GM21390 (cell line): Measurements from ENCODE around the gene SIAH3.
"Not testable (repeated sequence)": the region's sequence is repeated elsewhere in the genome, so short reads cannot be mapped to it uniquely, and the experiment has no call there.

Experiments
- ATAC-seq: cut with Tn5 transposase; IDR thresholded peaks from one replicate; pipeline ENCODE4 v1.9.1; 2021; ENCODE audit not compliant: unreplicated experiment

The SIAH3 gene, protein sequence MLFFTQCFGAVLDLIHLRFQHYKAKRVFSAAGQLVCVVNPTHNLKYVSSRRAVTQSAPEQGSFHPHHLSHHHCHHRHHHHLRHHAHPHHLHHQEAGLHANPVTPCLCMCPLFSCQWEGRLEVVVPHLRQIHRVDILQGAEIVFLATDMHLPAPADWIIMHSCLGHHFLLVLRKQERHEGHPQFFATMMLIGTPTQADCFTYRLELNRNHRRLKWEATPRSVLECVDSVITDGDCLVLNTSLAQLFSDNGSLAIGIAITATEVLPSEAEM

DNA sequence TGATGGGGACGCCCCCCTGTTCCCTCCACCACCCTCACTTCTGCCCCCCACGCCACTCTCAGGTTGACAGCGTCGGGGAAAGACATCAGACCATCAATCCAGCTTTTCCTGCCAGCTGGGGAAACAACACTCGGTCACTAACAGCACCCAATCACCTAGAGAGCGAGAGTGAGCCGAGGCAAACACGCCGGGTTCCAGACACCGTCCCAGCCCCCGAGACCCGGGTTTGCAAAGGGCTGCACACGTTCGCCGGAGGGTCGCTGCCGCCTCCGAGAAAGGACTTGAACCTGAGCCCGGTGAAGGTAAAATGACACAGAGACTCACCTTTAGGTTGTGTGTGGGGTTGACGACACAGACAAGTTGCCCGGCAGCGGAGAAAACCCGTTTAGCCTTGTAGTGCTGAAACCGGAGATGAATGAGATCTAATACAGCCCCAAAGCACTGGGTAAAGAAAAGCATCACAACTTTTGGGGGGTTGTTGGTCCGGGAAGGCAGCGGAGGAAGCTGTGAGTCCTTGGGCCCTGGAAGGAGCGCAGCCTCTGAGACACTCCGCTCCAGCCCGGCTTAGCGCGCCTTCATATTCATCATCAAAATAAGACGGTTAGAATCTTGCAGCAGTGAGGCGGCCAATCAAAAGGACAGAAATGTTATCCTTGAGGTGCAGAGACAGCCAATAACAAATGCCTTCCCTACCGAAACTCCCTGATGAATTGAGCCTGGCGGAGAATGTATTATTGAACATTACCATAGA is at the start of gene SIAH3:
SIAH3 (minus strand) TSS at position 583 of the 751 bp plus-strand sequence; CDS start at position 459, 124 bp downstream.
- no peak for ATAC-seq

DNA sequence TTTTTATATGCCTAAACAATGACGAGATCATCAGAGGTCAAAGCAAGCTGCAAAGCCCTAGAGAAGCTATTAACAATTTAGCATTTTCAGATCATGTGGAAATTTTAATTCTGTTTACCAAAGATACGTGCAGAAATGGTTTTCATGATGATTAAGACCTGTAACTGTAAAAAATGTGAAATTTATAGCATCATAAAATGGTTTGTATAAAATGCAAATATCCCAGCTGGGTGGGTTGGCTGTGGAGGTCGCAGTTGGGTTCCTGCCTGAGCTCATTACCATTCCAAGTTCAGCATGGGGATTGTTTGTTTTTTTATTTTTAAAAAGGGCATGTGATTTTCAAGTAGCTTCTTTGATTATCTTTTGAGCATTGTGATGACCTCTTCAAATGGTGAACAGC is 47.9 kb upstream of the SIAH3 start:
- no peak for ATAC-seq

DNA sequence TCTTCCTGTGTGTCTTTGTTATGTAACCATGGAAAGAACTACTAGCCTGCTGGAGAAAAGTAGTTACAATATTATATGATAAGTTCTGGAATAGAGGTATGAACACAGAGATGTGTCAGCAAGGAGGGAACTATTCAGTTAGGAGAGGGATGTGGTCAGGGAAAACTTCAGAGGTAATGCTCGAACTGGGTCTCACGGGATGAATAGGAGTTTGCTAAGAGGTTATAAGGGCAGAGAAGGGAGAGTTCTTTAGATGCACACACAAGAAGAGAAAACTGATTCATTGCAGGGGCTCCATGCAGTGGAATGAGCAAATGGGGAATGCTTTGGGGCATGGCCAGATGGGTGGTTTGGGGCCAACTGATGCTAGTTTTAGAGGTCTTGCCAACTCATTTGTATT is 46.0 kb upstream of the SIAH3 start:
- no peak for ATAC-seq

DNA sequence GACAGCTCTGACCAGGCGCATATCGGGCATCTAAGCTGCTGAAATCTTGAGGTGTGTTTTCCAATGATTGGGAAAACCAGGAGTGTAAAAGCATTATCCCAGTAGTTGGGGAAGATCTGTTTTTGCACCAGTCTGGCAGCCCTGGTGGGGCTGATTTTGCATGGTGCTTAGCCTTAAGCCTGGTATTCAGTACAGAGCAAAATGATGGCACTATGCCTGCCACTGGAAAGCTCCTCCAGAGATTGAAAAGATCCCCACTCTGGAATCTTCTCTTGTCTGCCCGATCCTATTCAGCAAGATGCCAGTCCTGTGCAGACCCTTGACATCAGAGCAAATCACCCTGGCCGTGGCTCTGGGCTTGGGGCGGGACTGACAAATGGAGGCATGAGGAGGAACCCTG is 44.7 kb upstream of the SIAH3 start:
- no peak for ATAC-seq

DNA sequence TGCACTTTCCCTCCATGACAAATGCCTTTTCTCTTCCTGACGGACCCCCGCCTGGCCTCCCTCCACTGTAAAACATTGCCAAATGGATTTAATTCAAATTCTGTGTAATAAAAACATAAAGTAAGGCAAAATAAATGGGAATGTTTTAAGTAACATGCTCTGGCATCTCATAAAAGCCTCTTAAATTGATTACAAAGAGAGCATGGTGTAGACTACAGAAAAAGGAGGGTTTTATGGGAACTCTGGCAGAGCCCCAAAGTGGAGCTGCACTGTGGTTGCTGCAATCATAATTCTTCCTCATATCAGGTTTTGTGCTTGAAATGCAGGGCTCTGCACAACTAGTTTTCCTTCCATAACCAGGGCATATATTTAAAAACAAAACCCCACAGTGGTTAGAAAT is 44.3 kb upstream of the SIAH3 start:
- ATAC-seq, result no peak

DNA sequence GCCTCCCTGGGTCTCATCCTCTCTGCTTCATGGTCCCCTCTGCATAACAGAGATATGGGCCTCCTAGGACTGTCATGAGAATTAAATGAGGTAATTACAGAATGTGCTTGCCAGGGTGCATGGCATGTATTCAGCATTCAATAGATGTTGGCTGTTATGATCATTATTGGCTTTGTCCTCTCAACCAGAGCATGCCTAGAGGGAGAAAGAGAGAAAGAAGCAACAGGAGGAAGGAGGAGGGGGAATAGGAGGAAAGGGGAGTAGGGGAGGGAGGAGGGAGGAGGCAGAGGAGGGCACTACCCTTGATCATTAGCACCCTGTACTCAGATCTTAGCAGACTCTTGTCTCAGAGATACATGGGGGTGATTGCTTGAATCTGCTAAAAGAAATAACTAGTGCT is 41.0 kb upstream of the SIAH3 start:
- ATAC-seq, result no peak

DNA sequence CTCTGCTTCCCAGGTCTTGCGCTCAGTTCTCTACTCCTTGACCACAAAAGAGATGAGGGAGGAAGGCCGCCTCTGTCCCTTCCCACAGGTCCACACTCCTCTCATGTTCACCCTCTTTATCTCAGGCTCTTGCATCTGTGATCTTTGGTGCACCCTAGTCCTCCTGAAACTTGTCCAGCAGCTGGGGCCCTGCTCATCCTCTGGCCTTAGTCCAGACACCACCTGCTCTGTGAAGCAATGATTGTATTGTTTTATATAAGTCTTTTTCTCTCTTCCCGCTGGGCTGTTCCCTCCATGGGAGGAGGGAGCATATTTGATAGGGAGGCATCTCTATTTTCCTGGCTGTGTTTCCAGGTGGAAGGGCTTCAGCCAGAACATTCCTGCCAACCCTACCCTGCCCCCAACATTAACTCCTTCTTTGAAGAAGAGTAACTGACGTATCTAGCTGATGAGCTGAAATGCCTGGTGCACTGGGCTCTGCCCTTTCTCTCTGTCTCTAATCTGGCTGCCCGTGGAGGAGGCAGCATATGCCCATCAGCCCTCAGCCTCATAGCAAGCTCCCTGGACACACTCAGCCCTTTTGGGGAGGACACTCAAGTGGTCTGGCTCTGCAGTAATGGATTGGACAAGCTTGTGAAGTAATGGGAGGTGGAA is 38.2 kb upstream of the SIAH3 start:
- ATAC-seq, result no peak

DNA sequence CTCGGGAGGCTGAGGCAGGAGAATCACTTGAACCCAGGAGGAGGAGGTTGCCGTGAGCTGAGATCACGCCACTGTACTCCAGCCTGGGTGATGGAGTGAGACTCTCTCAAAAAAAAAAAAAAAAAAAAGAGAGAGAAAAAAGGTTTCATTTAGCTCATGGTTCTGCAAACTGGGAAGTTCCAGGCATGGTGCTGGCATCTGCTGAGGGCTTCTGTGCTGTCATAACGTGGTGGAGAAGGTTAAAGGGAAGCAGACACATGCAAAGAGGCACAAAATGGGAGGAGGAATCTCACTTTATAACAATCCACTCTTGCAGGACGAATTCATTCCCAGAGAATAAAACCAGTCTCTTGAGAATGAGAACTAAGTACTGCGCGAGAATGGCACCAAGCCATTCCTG is 34.9 kb upstream of the SIAH3 start:
- ATAC-seq, result no peak

DNA sequence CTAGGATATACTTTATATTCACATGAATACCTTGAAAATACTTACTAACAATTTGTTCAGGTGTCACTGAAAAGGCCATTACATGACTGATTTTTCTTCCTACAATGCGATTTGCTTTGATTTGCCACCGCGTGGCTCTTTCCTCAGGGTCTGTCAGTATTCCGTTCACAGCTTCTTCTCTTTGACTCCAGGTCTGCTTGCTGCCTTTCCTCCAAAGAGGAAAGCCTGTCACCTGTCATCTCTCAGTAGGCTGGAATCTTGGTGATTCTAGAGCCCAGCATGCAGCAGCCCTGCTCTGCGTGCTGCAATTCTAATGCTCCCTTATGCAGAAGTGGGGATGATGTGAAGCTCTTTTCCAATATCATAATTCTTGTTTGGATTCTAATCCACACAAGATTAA is 33.6 kb upstream of the SIAH3 start:
- no peak for ATAC-seq

DNA sequence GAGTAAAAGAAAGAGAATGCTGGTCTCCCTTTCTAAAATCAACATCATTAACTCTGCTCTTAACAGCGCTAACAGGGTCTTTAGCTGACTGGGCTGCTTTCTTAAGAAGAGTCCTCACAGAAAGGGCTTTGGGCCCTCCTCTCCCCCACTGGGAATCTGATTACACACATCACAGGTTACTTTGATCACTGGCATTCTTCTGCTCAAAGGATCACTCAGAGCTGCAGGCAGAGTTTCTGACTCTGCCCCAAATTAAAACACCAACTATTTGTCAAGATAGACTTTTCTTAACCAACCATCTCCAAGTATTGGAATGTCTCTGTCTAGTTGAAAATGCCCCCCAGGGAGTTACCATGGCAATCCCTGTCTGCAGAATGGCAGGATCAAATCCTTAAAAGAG is 31.1 kb upstream of the SIAH3 start:
- no peak for ATAC-seq

DNA sequence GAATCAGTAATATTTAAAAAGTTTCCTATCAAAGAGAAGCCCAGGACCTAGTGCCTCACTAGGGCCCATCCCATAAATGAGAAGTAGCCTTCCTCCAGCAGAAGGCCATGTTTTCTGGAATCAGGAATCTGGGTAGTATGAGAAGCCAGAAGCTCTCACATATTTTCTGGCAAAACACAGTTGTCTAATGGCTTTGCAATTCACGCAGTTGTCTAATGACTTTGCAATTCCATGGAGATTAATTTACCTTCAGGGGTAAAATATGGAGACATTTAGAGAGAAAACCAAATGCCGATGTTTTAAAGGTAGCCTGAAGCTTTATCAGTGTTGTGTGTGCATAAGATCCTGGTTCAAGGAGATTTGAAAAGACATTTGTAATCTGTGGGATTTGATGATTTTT is 29.8 kb upstream of the SIAH3 start:
- no peak for ATAC-seq

DNA sequence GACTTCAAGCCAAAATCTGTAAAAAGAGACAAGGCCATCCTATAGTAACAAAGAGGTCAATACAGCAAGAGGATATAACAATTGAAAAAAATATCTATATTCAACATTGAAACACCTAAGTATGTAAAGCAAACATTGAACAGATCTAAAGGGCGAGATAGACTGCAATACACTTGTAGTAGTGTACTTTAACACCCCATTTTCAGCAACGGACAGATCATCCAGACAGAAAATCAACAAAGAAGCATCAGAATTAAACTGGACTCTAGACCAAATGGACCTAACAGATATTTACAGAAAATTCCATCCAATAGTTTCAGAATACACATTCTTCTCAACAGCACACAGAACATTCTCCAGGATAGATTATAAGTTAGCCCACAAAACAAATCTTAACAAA is 28.7 kb upstream of the SIAH3 start:
- no peak for ATAC-seq

DNA sequence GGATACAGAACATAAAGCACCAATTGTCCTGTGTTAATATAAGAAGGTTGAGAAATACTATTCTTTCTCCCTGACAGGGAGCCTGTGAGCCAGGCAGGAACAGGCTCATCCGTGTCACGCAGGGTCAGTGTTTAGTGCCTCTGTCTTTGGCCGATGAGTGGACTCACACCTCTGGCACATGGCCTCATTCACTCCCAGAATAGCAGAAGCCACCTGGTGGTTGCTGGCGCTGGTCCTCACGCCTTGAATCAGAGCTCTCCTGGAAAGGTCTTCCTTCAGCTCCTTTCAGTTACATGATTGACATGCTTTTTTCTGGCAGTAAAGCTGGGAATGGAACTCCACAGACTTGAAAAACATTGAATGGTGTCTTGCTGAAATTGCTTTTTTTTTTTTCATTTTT is 28.1 kb upstream of the SIAH3 start:
- ATAC-seq, result no peak

DNA sequence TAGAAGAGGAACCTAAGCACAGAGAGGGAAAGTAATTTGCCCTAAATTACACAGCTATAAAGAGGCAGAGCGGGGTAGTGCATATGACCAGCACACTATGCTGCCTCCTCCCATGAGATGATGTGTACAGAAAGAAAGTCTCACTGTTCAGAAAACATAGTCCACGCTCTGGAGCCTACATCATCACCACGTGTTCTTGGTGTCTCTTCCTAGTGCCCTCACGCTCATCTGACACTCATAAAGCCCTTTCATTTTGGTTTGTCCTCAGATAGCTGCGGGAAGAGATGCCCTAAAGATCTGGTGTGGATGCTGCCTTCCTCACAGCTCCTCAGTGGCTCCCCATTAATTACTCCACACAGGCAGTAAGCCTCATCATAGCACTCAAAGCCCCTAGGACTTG is 27.4 kb upstream of the SIAH3 start:
- no peak for ATAC-seq

DNA sequence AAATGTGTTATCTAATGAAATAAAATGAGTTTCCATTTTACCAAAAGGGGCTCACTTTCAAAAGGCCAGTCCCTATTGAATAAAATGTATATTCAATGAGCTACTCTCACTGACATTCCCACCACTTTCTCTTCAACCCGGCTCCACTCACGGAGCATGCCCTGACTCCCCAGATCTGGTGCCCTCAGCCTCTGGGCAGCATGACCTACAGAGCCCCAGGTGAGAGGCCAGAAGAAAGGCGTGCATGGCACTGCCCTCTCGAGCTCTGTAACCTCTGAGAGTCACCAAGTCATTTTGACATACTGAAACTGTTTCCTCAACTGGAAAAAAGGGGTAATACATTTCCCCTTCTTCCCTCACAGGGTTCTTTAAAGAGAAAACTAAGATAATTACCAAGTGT is 25.2 kb upstream of the SIAH3 start:
- ATAC-seq, result no peak

DNA sequence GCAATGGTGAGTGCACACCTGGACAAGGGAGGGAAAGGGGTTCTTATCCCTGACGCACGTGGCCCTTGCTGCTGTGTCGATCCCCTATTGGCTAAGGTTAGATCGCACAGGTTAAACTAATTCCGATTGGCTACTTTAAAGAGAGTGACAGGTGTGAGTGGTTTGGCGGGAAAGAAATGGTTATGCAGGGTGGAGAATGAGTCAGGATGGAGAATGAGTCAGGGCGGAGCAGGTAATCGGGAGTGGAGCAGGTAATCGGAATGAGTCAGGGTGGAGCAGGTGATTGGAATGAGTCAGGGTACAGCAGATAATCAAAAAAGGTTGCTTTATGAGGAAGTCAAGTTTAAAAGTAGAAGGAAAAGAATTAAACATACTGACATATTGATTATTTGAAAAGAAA is 24.4 kb upstream of the SIAH3 start:
- ATAC-seq, result no peak

DNA sequence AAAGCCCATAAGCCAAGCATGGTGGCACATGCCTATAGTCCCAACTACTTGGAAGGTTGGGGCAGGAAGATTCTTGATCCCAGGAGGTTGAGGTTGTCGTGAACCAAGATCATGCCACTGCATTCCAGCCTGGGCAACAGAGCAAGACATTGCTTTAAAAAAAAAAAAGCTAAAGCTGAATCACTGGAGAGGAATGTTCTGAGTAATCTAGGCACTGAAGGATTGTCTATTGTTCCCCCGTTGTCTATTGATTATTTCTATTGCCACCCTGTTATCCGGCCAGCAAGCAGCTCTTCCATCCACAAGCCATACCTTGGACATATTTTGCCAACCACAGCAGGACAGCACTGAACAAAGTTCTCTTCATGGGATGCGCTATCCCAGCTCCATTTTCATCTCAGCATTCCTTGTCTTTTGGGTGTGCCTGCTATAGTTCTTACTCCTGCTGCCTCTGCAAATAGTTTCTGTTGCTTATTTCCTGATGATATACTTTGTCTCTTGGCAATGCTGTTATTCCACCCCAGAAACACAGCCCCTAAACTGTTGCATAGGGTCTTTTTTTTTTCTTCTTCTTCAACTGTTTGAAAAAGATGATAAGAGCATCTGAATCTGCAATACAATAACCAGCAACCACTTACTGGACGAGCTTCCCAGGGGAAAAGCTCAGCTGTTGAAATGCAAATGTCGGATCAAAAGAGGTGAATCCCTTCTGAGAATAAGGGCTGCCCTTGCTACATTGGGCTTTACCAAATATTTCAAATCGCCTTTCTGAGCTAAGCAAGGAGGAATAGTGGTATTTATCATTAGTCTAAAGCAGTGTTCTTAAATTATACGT is 22.2 kb upstream of the SIAH3 start:
- ATAC-seq, result no peak

DNA sequence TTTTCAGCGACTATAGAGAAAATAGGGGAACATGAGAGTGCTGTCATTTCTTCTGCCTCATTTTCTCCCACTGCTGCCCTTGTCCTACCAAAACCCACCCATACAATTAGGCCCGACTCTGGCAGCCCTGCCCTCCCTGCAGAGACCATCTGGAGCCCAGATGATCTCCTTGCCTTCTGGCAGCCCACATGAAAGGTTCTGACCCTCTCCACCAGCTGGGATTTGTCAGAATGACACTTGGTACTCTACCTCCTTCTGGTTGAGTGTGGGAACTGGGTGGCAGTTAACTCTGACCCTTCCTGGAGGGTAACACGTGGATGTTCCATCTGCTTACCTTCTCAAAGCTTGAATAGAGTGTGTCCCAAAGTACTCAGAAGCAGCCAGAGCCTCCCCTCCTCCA is 21.0 kb upstream of the SIAH3 start:
- no peak for ATAC-seq

DNA sequence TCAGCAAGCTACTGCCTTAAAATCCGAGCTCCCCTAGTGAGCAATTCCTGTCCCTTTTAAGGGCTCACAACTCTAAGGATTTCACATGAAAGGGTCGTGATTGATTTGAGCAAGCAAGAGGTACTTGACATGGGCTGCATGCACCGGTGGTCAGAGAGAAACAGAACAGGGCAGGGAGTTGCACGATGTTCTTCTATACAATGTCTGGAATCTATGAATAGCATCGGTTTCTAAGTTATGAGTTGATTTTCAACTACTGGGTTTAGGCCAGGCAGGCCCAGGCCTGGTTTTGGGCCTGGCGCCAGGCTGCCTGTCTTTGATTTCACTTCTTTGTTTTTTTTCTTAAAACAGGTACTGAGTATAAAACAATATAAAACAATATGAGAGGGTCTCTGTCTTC is 19.6 kb upstream of the SIAH3 start:
- ATAC-seq, result not testable (repeated sequence)

DNA sequence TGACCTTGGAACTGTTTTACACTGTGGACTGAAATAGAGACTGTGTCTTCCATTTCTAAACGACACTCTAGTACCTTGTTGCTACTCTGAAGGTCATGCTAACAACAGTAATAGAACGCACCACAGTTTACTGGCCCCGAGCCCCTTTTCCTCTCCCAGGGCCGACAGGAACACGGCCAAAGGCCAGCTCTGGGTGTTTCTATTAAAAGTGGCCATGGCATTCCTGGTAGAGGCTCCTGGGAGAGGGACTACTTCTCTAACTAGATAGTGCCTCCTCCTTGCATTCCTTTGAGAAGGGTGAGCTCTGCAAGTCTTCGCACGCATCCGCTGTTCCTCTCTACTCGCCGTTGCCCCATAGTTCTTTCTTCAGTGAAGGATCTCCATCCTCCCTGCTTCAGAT is 18.7 kb upstream of the SIAH3 start:
- ATAC-seq, result no peak

DNA sequence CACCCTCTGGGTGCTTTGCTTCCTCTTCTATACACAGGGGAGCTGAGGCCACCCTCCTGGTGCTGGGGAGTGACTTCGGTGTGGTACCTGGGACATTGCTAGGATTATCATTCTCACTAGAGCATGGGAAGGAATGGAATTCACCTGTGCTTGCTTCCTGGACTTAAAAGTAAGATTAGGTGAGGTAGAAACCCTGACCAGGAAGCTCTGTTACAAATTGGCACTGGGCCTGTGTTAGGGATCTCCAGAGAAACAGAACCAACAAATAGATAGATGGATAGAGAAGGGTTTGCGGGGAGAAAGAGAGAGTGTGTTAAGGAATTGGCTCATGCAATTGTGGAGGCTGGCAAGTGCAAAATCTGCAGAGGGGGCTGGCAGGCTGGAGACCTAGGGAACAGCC is 13.9 kb upstream of the SIAH3 start:
- ATAC-seq, result no peak
